ENCODE data around the gene FAM227B.

Gene FAM227B

GRCh38 chr15:49620658-49621368 lies at the start of gene FAM227B, which contains the start of gene DTWD1:
Gene FAM227B, minus strand, starts transcription at chr15:49620818. Its CDS starts 5,647 bp downstream, at chr15:49615171.
Gene DTWD1, plus strand, starts transcription at chr15:49621048. Its CDS starts 4,120 bp downstream, at chr15:49625168.
- no peak for TF ChIP-seq CTCF (IDR thresholded peaks at IDR 0.05)

GRCh38 chr15:49669288-49669687 lies 48.7 kb upstream of the FAM227B start:
- TF ChIP-seq CTCF (IDR thresholded peaks at IDR 0.05), result no peak

GRCh38 chr15:49664716-49665115 lies 44.1 kb upstream of the FAM227B start:
- no peak for TF ChIP-seq CTCF (IDR thresholded peaks at IDR 0.05)

GRCh38 chr15:49656734-49657133 lies 36.1 kb upstream of the FAM227B start:
- no peak for TF ChIP-seq CTCF (IDR thresholded peaks at IDR 0.05)

- no peak for TF ChIP-seq CTCF (IDR thresholded peaks at IDR 0.05)
Measured at GRCh38 chr15:49652922-49653321, 32.3 kb upstream of the FAM227B start.

- no peak for TF ChIP-seq CTCF (IDR thresholded peaks at IDR 0.05)
Measured at GRCh38 chr15:49650676-49651075, 30.1 kb upstream of the FAM227B start.

GRCh38 chr15:49649987-49650386 lies 29.4 kb upstream of the FAM227B start:
- no peak for TF ChIP-seq CTCF (IDR thresholded peaks at IDR 0.05)
